HL-60 (cell line): ENCODE measurements around the gene MACROD2.

Experiments used
- CTCF ChIP-seq: IDR thresholded peaks from one replicate; pipeline ENCODE4 v1.5.1; 2011; ENCODE audit warnings: low read length, control low read depth, inconsistent platforms; ENCODE audit not compliant: insufficient read depth
- POLR2AphosphoS5 ChIP-seq: IDR thresholded peaks from 2 replicates; pipeline ENCODE4 v1.6.1; 2012; ENCODE audit warnings: low read depth

- TF ChIP-seq CTCF (no peak), POLR2AphosphoS5 (no peak)
Measured at GRCh38 chr20:14334306-14334930, 339.1 kb downstream of the MACROD2 start.
